ENCODE measurements around the gene TTLL13. TPM values are rescaled to one million over a fixed set of nuclear protein-coding genes. Genes with fewer than 3 reads are reported as not detected.
"Not testable (repeated sequence)": the region's sequence is repeated elsewhere in the genome, so short reads cannot be mapped to it uniquely, and the experiment has no call there.

Gene TTLL13
- total RNA-seq, 1 experiment from 2014 or later, result not detected

DNA sequence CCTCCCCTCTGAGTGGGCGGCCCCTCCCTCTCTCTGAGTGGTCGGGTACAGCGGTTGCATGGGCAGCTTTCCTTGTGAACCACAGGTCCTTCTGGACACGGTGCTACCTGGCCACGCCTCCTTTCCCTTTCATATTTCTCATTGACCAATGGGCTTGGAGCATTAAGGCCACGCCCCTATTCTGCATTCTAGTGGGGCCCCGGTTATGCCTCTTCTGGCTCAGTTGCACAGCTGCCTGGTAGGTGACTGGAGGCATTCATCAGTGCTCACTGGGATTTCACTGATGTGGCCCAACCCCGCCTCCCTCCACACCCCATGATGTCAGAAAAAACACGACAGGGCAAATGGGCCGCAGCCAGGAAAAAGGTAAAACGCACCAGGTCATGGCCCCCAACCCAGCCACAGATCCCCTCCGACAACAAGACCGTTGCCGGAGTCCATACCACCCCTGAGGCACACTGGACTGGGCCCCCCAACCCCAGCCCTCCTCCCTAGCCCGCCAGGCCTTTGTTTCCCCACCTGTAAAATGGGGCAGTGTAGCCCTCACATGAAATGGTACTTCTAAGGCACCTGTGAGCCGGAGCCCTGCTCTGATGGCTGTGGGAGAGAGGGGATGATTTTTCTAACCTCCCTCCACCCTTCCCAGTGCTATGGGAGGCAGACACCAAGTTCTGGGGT is 42.5 kb downstream of the TTLL13 start:
- Histone ChIP-seq H3K27ac (ENCODE audit: low read depth, low read length, poor library complexity, severe bottlenecking) (no peak overlapping the region), H3K4me1 (ENCODE audit: insufficient read depth, low read length, poor library complexity, severe bottlenecking) (peaks cover 3% of the 10 kb centered on the region), H3K4me3 (ENCODE audit: low read depth, low read length, poor library complexity, severe bottlenecking) (no peak overlapping the region), H3K9me3 (ENCODE audit: low read depth, low read length, poor library complexity, severe bottlenecking) (no peaks in the 10 kb centered on the region), H3K27me3 (replicated peaks; ENCODE audit: insufficient read depth, low read depth, low read length, poor library complexity) (no peaks in the 10 kb centered on the region), H3K36me3 (ENCODE audit: insufficient read depth, low read length, poor library complexity, severe bottlenecking) (no peaks in the 10 kb centered on the region)
- TF ChIP-seq CTCF (conservative IDR thresholded peaks at IDR 0.05; ENCODE audit: low read depth, low read length), result no peak
- TF ChIP-seq EZH2 (IDR thresholded peaks at IDR 0.05; ENCODE audit: borderline replicate concordance, low read depth, low read length, poor library complexity, severe bottlenecking), result no peak
- CTCF ChIA-PET, result no interaction called here
- peak; percentile 61 for DNase-seq (ENCODE audit: low spot score)
- intact Hi-C loops (cut with micrococcal nuclease; ENCODE audit: unreplicated experiment), result no loop called here
- BruUV-seq (replicated peaks), result no TSS peak
- POLR2A ChIA-PET (ENCODE audit: low non-redundant PET), result no interaction called here

GRCh38 chr15:90293040-90293810 is 43.9 kb downstream of the TTLL13 start:
- CTCF ChIA-PET, result interaction anchor here (0.6 to 1.2 kb wide), 6 partner anchors 9 to 740 kb away, joined by 3 to 8 read pairs (median 3); no protein-coding TSS in a partner anchor
- peak; percentile 58 for DNase-seq (ENCODE audit: low spot score)
- H3K4me1 ChIP-seq (ENCODE audit: insufficient read depth, low read length, poor library complexity, severe bottlenecking); H3K27me3 ChIP-seq (replicated peaks; ENCODE audit: insufficient read depth, low read depth, low read length, poor library complexity); POLR2A ChIA-PET (ENCODE audit: low non-redundant PET); H3K27ac ChIP-seq (ENCODE audit: low read depth, low read length, poor library complexity, severe bottlenecking); H3K4me3 ChIP-seq (ENCODE audit: low read depth, low read length, poor library complexity, severe bottlenecking); intact Hi-C loops (cut with micrococcal nuclease; ENCODE audit: unreplicated experiment); BruUV-seq (replicated peaks); H3K36me3 ChIP-seq (ENCODE audit: insufficient read depth, low read length, poor library complexity, severe bottlenecking); H3K9me3 ChIP-seq (ENCODE audit: low read depth, low read length, poor library complexity, severe bottlenecking): not testable (repeated sequence)
- peak; percentile 76 for TF ChIP-seq CTCF (conservative IDR thresholded peaks at IDR 0.05; ENCODE audit: low read depth, low read length)

DNA sequence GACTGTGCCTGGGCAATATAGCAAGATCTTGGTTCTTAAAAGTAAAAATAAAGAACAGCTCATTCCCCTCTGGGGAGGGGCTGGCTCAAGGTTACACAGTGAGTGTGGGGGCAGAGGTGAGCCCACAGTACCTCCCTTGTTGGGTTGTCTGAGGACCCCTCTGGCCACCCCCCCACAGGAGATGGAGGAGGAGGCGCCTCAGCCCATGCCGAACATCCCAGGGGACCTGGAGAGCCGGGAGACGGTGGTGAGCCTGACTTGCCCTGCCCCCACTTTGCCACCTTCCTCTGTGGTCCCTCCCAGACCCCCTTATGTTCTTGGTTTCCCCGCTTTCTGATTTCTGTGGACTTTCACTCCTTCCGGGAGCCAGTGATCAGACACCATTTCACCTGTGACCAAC is 44.8 kb downstream of the TTLL13 start:
- no peak for DNase-seq (ENCODE audit: low spot score)
- intact Hi-C loops (cut with micrococcal nuclease; ENCODE audit: unreplicated experiment), result no loop called here
- TF ChIP-seq CTCF (conservative IDR thresholded peaks at IDR 0.05; ENCODE audit: low read depth, low read length) (no peak), EZH2 (IDR thresholded peaks at IDR 0.05; ENCODE audit: borderline replicate concordance, low read depth, low read length, poor library complexity, severe bottlenecking) (no peak)
- CTCF ChIA-PET, result interaction anchor here (0.6 to 1.2 kb wide), 2 partner anchors 188 to 397 kb away, joined by 3 read pairs; no protein-coding TSS in a partner anchor
- Histone ChIP-seq H3K36me3 (ENCODE audit: insufficient read depth, low read length, poor library complexity, severe bottlenecking) (no peaks in the 10 kb centered on the region), H3K9me3 (ENCODE audit: low read depth, low read length, poor library complexity, severe bottlenecking) (no peaks in the 10 kb centered on the region), H3K27me3 (replicated peaks; ENCODE audit: insufficient read depth, low read depth, low read length, poor library complexity) (no peaks in the 10 kb centered on the region), H3K4me1 (ENCODE audit: insufficient read depth, low read length, poor library complexity, severe bottlenecking) (peaks cover 3% of the 10 kb centered on the region), H3K27ac (ENCODE audit: low read depth, low read length, poor library complexity, severe bottlenecking) (no peak overlapping the region), H3K4me3 (ENCODE audit: low read depth, low read length, poor library complexity, severe bottlenecking) (no peak overlapping the region)
- BruUV-seq (replicated peaks), result no TSS peak
- POLR2A ChIA-PET (ENCODE audit: low non-redundant PET), result no interaction called here
